ENCODE measurements around the gene DCAF17. TPM values are rescaled to one million over a fixed set of nuclear protein-coding genes. Genes with fewer than 3 reads are reported as not detected.
A peak's percentile ranks its signal among the peaks of the same experiment; 100 is the strongest.
"Not testable (repeated sequence)": the region's sequence is repeated elsewhere in the genome, so short reads cannot be mapped to it uniquely, and the experiment has no call there.

Gene DCAF17
- total and polyA plus RNA-seq, 9 donors: 10.5 to 20.0 (median 13.2) TPM

DNA sequence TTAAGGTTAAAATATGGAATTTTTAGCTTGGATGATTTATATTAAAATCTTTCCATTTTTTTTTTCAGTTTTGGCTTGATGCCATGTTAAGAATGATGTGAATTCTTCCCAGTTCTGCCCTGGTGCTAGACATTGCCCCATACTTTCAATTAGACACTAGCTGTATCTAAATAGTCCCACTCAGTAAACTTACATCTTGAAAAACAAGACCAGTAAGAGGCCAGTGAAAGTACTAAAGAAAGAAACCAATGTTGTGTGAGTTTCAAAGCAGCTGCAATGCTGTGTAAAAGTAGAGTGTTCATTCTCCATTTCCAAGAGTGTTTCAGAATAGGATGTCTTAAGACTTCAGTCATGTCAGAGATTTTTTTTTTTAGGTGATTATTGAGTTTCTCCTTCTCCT lies 48.3 kb downstream of the DCAF17 start:
- DNase-seq: no peak
- H3K36me3 ChIP-seq (ENCODE audit: control insufficient read depth, insufficient read depth, low read length): no peaks in the 10 kb centered on the region
- H3K9me3 ChIP-seq (replicated peaks; ENCODE audit: control insufficient read depth, low read depth, low read length): no peaks in the 10 kb centered on the region
- no peaks in the 10 kb centered on the region for H3K27me3 ChIP-seq (ENCODE audit: control insufficient read depth, insufficient read depth, low read length)
- no peak overlapping the region for H3K4me3 ChIP-seq (ENCODE audit: low read length)
- H3K4me1 ChIP-seq (ENCODE audit: control insufficient read depth, insufficient read depth, low read length): peaks cover 3% of the 10 kb centered on the region
- H3K27ac ChIP-seq (ENCODE audit: low read length): peak overlapping the region; percentile 58

DNA sequence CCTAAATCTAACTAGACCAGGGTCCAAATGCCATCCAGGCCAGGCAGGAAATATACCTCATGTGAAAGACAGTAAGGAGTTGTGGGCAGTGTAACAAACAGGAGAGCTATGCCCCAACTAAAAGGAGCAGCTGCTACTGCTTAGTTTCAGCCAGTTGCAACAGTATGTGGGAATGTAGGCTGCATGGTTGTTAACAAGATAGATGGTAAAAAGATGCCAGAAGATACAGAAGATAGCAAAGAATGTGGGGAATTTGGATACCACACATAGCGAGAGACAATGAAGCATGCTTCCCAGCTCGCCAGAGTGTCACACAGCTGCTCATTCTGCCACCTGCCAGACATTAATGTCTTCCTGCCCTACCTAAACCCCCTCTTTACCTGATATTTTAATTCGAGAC lies 48.9 kb downstream of the DCAF17 start:
- WGBS (ENCODE audit: insufficient coverage): no CpG with 5 or more reads among the region's 3 CpGs
- H3K27me3 ChIP-seq (ENCODE audit: control insufficient read depth, insufficient read depth, low read length): no peaks in the 10 kb centered on the region
- H3K27ac ChIP-seq (ENCODE audit: low read length): peak overlapping the region; percentile 58
- peak; percentile 64 for DNase-seq
- H3K9me3 ChIP-seq (replicated peaks; ENCODE audit: control insufficient read depth, low read depth, low read length): no peaks in the 10 kb centered on the region
- peaks cover 3% of the 10 kb centered on the region for H3K4me1 ChIP-seq (ENCODE audit: control insufficient read depth, insufficient read depth, low read length)
- no peaks in the 10 kb centered on the region for H3K36me3 ChIP-seq (ENCODE audit: control insufficient read depth, insufficient read depth, low read length)
- no peak overlapping the region for H3K4me3 ChIP-seq (ENCODE audit: low read length)

DNA sequence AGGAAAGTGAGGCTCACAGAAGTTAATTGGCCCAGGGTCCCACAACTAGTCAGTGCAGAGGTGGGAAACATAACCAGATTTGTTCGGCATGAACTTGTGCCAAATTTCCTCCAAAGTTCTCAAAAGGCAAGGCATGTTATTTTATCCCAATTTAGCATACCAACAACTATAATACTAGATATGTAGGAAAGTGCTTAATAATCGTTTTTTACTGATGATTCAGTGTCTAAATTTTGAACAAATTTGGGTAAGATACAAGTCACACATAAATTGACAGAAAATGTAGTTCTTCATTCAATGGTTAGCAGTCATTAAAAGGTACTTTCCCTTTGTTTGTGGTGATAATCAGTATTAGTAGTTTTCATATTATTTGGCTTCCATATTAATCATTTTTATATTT lies 49.8 kb downstream of the DCAF17 start:
- DNase-seq: no peak
- Histone ChIP-seq H3K4me1 (ENCODE audit: control insufficient read depth, insufficient read depth, low read length) (peaks cover 3% of the 10 kb centered on the region), H3K27me3 (ENCODE audit: control insufficient read depth, insufficient read depth, low read length) (no peaks in the 10 kb centered on the region), H3K4me3 (ENCODE audit: low read length) (no peak overlapping the region), H3K9me3 (replicated peaks; ENCODE audit: control insufficient read depth, low read depth, low read length) (no peaks in the 10 kb centered on the region), H3K36me3 (ENCODE audit: control insufficient read depth, insufficient read depth, low read length) (no peaks in the 10 kb centered on the region), H3K27ac (ENCODE audit: low read length) (no peak overlapping the region)
- no CpG with 5 or more reads among the region's 2 CpGs for WGBS (ENCODE audit: insufficient coverage)

DNA sequence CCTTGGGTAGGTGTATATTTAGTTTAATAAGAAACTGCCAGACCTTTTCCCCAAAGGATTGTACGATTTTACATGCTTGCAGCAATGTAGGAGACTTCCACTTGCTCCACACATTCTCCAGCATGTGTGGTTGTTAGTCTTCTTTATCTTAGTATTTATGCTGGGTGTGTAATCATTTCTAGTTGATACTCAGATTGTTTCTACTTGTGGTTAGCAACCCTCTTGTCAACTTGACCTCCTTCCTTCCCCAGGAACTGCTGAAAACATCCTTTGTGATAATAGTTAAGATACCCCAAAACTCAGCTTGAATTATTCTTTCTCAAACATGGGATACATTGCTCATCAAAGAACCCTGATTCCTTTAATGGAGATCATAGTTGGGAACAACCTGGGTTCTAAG lies 51.1 kb downstream of the DCAF17 start:
- Histone ChIP-seq H3K36me3 (ENCODE audit: control insufficient read depth, insufficient read depth, low read length) (no peaks in the 10 kb centered on the region), H3K9me3 (replicated peaks; ENCODE audit: control insufficient read depth, low read depth, low read length) (peaks cover 6% of the 10 kb centered on the region), H3K4me3 (ENCODE audit: low read length) (no peak overlapping the region), H3K27me3 (ENCODE audit: control insufficient read depth, insufficient read depth, low read length) (no peaks in the 10 kb centered on the region), H3K4me1 (ENCODE audit: control insufficient read depth, insufficient read depth, low read length) (peaks cover 3% of the 10 kb centered on the region), H3K27ac (ENCODE audit: low read length) (no peak overlapping the region)
- DNase-seq: no peak
- no CpG with 5 or more reads among the region's 1 CpG for WGBS (ENCODE audit: insufficient coverage)

- no peak for DNase-seq
- Histone ChIP-seq H3K27ac (ENCODE audit: low read length) (no peak overlapping the region), H3K9me3 (replicated peaks; ENCODE audit: control insufficient read depth, low read depth, low read length) (peaks cover 6% of the 10 kb centered on the region), H3K36me3 (ENCODE audit: control insufficient read depth, insufficient read depth, low read length) (no peaks in the 10 kb centered on the region), H3K4me1 (ENCODE audit: control insufficient read depth, insufficient read depth, low read length) (peaks cover 3% of the 10 kb centered on the region), H3K27me3 (ENCODE audit: control insufficient read depth, insufficient read depth, low read length) (no peaks in the 10 kb centered on the region), H3K4me3 (ENCODE audit: low read length) (no peak overlapping the region)
- WGBS (ENCODE audit: insufficient coverage): 100% methylated on average over 3 of the region's 6 CpGs
Measured at GRCh38 chr2:171487201-171487600, 53.2 kb downstream of the DCAF17 start.

GRCh38 chr2:171487803-171488259 lies 53.8 kb downstream of the DCAF17 start:
- WGBS (ENCODE audit: insufficient coverage): no CpG with 5 or more reads among the region's 4 CpGs
- H3K27me3 ChIP-seq (ENCODE audit: control insufficient read depth, insufficient read depth, low read length): no peaks in the 10 kb centered on the region
- no peak overlapping the region for H3K27ac ChIP-seq (ENCODE audit: low read length)
- DNase-seq: no peak
- no peaks in the 10 kb centered on the region for H3K36me3 ChIP-seq (ENCODE audit: control insufficient read depth, insufficient read depth, low read length)
- peaks cover 3% of the 10 kb centered on the region for H3K4me1 ChIP-seq (ENCODE audit: control insufficient read depth, insufficient read depth, low read length)
- no peak overlapping the region for H3K4me3 ChIP-seq (ENCODE audit: low read length)
- H3K9me3 ChIP-seq (replicated peaks; ENCODE audit: control insufficient read depth, low read depth, low read length): peaks cover 6% of the 10 kb centered on the region

GRCh38 chr2:171490577-171490976 lies 56.6 kb downstream of the DCAF17 start:
- Histone ChIP-seq H3K36me3 (ENCODE audit: control insufficient read depth, insufficient read depth, low read length) (no peaks in the 10 kb centered on the region), H3K9me3 (replicated peaks; ENCODE audit: control insufficient read depth, low read depth, low read length) (peaks cover 6% of the 10 kb centered on the region), H3K27ac (ENCODE audit: low read length) (no peak overlapping the region), H3K27me3 (ENCODE audit: control insufficient read depth, insufficient read depth, low read length) (no peaks in the 10 kb centered on the region), H3K4me1 (ENCODE audit: control insufficient read depth, insufficient read depth, low read length) (no peaks in the 10 kb centered on the region), H3K4me3 (ENCODE audit: low read length) (no peak overlapping the region)
- 56% methylated on average over 2 of the region's 2 CpGs for WGBS (ENCODE audit: insufficient coverage)
- no peak for DNase-seq

GRCh38 chr2:171491292-171491691 lies 57.3 kb downstream of the DCAF17 start:
- Histone ChIP-seq H3K9me3 (replicated peaks; ENCODE audit: control insufficient read depth, low read depth, low read length) (peaks cover 6% of the 10 kb centered on the region), H3K36me3 (ENCODE audit: control insufficient read depth, insufficient read depth, low read length) (no peaks in the 10 kb centered on the region), H3K4me1 (ENCODE audit: control insufficient read depth, insufficient read depth, low read length) (no peaks in the 10 kb centered on the region), H3K27ac (ENCODE audit: low read length) (no peak overlapping the region), H3K27me3 (ENCODE audit: control insufficient read depth, insufficient read depth, low read length) (no peaks in the 10 kb centered on the region), H3K4me3 (ENCODE audit: low read length) (no peak overlapping the region)
- no peak for DNase-seq
- WGBS (ENCODE audit: insufficient coverage): 69% methylated on average over 3 of the region's 3 CpGs

GRCh38 chr2:171492664-171493063 lies 58.6 kb downstream of the DCAF17 start:
- 46% methylated on average over 3 of the region's 6 CpGs for WGBS (ENCODE audit: insufficient coverage)
- Histone ChIP-seq H3K27me3 (ENCODE audit: control insufficient read depth, insufficient read depth, low read length) (no peaks in the 10 kb centered on the region), H3K36me3 (ENCODE audit: control insufficient read depth, insufficient read depth, low read length) (no peaks in the 10 kb centered on the region), H3K4me3 (ENCODE audit: low read length) (no peak overlapping the region), H3K4me1 (ENCODE audit: control insufficient read depth, insufficient read depth, low read length) (no peaks in the 10 kb centered on the region), H3K27ac (ENCODE audit: low read length) (no peak overlapping the region), H3K9me3 (replicated peaks; ENCODE audit: control insufficient read depth, low read depth, low read length) (peaks cover 6% of the 10 kb centered on the region)
- DNase-seq: no peak

DNA sequence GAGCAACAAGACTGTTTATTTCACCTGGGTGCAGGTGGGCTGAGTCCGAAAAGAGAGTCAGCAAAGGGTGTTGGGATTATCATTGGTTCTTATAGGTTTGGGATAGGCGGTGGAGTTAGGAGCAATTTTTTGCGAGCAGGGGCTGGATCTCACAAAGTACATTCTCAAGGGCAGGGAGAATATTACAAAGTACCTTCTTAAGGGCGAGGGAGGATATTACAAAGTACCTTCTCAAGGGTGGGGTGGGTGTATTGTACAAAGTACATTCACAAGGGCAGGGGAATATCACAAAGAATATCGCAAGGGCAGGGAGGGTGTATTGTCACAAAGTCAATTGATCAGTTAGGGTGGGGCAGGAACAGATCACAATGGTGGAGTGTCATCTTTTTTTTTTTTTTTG lies 63.6 kb downstream of the DCAF17 start:
- H3K27me3 ChIP-seq (ENCODE audit: control insufficient read depth, insufficient read depth, low read length); H3K36me3 ChIP-seq (ENCODE audit: control insufficient read depth, insufficient read depth, low read length); H3K27ac ChIP-seq (ENCODE audit: low read length); H3K4me3 ChIP-seq (ENCODE audit: low read length); DNase-seq; H3K9me3 ChIP-seq (replicated peaks; ENCODE audit: control insufficient read depth, low read depth, low read length); H3K4me1 ChIP-seq (ENCODE audit: control insufficient read depth, insufficient read depth, low read length): not testable (repeated sequence)
- 100% methylated on average over 3 of the region's 5 CpGs for WGBS (ENCODE audit: insufficient coverage)

GRCh38 chr2:171505374-171505773 lies 71.3 kb downstream of the DCAF17 start:
- Histone ChIP-seq H3K4me1 (ENCODE audit: control insufficient read depth, insufficient read depth, low read length) (no peaks in the 10 kb centered on the region), H3K36me3 (ENCODE audit: control insufficient read depth, insufficient read depth, low read length) (no peaks in the 10 kb centered on the region), H3K27me3 (ENCODE audit: control insufficient read depth, insufficient read depth, low read length) (no peaks in the 10 kb centered on the region), H3K4me3 (ENCODE audit: low read length) (no peak overlapping the region), H3K27ac (ENCODE audit: low read length) (no peak overlapping the region), H3K9me3 (replicated peaks; ENCODE audit: control insufficient read depth, low read depth, low read length) (no peaks in the 10 kb centered on the region)
- WGBS (ENCODE audit: insufficient coverage): no CpG with 5 or more reads among the region's 2 CpGs
- no peak for DNase-seq

Data from muscle of leg (tissue), 11 donors.